Fibroblast of villous mesenchyme (primary cell): ENCODE measurements around the gene KCTD17. TPM values are rescaled to one million over a fixed set of nuclear protein-coding genes. Genes with fewer than 3 reads are reported as not detected.

Experiments used
- DNase-seq: peaks from one replicate; pipeline ENCODE4 v3.0.0-alpha.2; 2010; ENCODE audit warnings: low read depth
- H3K4me3 ChIP-seq: 2 replicates; pipeline ENCODE4 v1.5.1; 2011; ENCODE audit warnings: low read depth, mild to moderate bottlenecking, low read length
- total RNA-seq: library from RNA; depleted of rRNA; stranded (reverse); fragments of >200 nt; gene quantifications from 2 replicates; pipeline ENCODE4 v1.2.3, GENCODE V29; 2012
- TF ChIP-seq, protein P1 (sequence below): IDR thresholded peaks from 2 replicates; pipeline ENCODE4 v1.5.1; 2012; ENCODE audit warnings: low read depth, mild to moderate bottlenecking, low read length; ENCODE audit not compliant: insufficient read depth

KCTD17 gene
- total RNA-seq, 1 donor: 28.9 TPM

- DNase-seq: peak; percentile 93
- no peak overlapping the region for H3K4me3 ChIP-seq
- TF ChIP-seq, protein P1, sequence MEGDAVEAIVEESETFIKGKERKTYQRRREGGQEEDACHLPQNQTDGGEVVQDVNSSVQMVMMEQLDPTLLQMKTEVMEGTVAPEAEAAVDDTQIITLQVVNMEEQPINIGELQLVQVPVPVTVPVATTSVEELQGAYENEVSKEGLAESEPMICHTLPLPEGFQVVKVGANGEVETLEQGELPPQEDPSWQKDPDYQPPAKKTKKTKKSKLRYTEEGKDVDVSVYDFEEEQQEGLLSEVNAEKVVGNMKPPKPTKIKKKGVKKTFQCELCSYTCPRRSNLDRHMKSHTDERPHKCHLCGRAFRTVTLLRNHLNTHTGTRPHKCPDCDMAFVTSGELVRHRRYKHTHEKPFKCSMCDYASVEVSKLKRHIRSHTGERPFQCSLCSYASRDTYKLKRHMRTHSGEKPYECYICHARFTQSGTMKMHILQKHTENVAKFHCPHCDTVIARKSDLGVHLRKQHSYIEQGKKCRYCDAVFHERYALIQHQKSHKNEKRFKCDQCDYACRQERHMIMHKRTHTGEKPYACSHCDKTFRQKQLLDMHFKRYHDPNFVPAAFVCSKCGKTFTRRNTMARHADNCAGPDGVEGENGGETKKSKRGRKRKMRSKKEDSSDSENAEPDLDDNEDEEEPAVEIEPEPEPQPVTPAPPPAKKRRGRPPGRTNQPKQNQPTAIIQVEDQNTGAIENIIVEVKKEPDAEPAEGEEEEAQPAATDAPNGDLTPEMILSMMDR: no peak
Measured at GRCh38 chr22:37032535-37033460, 18.7 kb upstream of the KCTD17 start.

DNA sequence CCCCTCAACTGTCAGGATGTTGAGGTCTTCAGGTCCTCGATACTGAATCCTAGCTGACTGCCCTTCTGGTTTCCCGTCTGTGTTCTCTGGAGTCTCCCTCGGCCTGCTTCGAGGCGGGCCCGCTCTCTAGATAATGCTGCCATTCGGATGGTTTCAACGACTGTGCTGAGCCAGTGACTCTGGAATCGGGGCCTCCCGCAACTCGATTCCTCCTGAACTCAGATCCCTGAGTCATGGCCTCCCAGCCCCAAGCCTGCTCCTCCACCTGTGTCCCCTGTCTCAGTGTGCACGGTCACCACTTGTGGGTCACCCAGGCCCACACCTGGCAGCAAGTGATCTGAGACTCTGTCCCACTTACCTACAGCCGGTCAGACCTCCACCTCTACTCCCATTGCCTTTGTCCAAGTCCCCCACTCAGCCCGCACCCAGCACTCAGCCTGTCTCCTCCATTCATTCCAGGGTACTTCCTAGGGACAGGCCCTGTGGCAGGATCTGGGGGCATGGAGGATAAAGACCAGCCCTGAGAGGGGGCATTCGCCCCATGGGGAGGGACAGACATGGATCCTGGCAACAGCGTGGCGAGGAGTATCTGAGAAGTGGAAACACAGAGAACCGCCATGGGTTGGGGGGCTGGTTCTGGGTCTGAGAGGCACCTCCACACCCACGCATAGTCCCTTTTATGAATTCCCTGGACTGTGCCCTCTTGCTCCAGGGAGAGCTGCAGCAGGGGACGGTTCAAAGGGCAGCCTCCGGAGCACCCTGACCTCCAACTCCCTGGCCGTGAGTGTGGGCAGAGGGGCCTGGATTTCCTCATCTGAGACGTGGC, 17.7 kb upstream of the KCTD17 start:
- H3K4me3 ChIP-seq: no peak overlapping the region
- TF ChIP-seq, protein P1: no peak
- DNase-seq: no peak

GRCh38 chr22:37036655-37037377, 14.7 kb upstream of the KCTD17 start:
- no peak overlapping the region for H3K4me3 ChIP-seq
- TF ChIP-seq, protein P1: no peak
- no peak for DNase-seq

- TF ChIP-seq, protein P1: no peak
- DNase-seq: no peak
- H3K4me3 ChIP-seq: no peak overlapping the region
Measured at GRCh38 chr22:37037669-37038068, 13.9 kb upstream of the KCTD17 start.

GRCh38 chr22:37039466-37039865, 12.1 kb upstream of the KCTD17 start:
- H3K4me3 ChIP-seq: no peak overlapping the region
- TF ChIP-seq, protein P1: no peak
- no peak for DNase-seq

DNA sequence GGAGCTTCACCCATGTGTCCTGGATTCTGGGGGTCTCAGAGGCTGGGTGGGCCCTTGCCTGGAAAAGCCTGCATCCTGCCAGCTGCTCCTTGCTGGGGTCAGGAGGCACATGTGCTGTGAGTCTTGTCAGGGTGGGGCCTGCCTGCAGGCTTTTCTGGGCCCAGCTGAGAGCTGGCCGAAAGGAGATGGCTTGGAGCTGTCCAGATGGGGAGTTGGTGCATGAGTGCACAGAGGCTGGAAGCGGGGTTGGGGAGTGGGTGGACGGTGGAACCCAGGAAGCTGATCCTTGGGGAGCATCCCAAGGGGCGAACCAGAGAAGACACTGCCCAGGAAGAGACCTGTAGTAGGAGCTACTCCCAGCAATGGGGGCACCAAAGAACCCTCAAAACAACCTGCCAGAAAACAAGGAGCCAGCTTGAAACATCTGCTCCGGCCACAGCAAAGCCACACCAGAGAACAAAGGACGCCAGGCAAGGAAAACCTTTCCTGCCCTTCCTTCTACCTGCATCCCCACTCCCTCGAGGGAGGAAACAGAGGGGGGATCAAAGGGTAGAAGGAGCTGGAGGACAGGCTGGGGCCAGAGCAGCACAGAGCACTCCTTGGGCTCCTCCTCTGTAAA, 8.2 kb upstream of the KCTD17 start:
- TF ChIP-seq, protein P1: no peak
- DNase-seq: no peak
- no peak overlapping the region for H3K4me3 ChIP-seq
